HTERT RPE-1 (cell line): ENCODE data around the gene EIF5AL1.
"Not testable (repeated sequence)": the region's sequence is repeated elsewhere in the genome, so short reads cannot be mapped to it uniquely, and the experiment has no call there.

Source experiments
- in situ Hi-C: fragments of 300-500 bp; cut with MboI; formaldehyde crosslinking; loops from 4 replicates; pipeline ENCODE4 v1.14.3; 2020; ENCODE audit warnings: low sequenced_read_pairs

The EIF5AL1 gene

GRCh38 chr10:79555354-79556309 lies 43.3 kb downstream of the EIF5AL1 start:
- in situ Hi-C loops, result no loop called here

GRCh38 chr10:79556961-79557360 lies 44.6 kb downstream of the EIF5AL1 start:
- in situ Hi-C loops, result not testable (repeated sequence)

DNA sequence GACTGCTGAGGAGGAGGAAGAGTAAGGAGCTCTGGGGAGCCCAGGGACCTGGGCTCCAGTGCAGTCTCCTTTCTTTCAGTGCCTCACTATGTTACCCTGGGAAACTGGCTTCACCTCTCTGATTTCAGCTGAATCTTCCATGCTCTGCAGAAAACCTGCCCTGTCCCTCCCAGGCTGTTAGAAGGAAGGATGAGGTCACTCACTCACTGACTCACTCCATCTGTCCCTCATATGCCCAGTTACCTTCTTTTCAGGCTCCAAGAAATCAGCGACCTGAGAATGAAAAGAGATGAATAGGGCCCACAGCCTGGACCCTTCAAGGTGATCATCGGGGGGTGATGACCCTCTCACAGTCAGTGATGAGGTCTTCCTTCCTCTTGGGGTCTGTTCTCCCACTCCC lies 47.4 kb downstream of the EIF5AL1 start:
- in situ Hi-C loops, result no loop called here

DNA sequence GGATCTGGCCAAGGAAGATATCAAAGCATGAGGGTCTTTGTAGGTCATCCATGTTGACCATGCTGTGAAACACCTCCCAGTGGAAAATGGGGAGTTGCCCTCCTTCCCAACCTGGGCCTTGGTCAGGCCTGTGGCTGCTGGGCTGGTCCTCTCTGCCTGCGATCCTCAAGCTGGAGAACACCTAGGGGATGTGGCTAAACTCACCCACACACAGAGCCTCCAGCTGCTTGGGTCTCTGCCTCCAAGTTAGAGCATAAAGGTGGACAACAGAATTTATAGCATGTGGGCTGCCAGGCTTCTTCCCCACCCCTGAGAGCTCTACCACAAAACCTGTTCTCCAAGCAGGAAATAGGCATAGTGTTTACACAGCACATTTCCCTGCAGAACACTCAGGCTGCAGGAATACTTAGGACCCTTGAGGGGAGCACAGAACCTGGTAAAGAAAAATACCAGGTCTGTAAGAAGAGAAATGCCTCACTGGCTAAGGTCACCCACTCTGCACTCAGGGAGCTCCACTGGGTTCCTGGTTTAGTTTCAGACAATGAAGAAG lies 47.9 kb downstream of the EIF5AL1 start, which contains the start of gene SFTPA2:
TSS of gene SFTPA2 (minus strand) at position 248 of the 550 bp plus-strand sequence. CDS start 924 bp downstream, outside the sequence.
- in situ Hi-C loops, result no loop called here

DNA sequence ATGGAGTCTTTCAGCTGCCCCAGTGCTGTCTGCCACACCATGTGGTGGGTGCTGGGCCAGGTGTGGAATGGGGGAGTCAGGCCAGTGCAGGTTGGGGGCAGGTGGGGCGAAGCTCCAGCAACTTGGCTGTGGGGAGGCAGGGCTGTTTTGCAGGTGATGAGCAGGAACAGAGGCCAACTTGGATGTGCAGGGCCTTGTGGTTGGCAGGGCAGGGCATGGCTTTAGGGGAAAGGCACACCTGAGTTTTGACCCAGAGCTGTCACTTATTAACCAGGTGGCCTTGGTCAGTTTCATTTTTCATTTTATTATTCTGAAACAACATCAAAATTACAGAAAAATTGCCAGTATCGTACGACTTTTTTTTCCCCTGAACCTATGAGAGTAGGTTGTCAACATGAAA lies 48.9 kb downstream of the EIF5AL1 start:
- in situ Hi-C loops, result no loop called here

- in situ Hi-C loops, result no loop called here
Measured at GRCh38 chr10:79562135-79562756, 49.9 kb downstream of the EIF5AL1 start.

GRCh38 chr10:79563426-79563825 lies 51.1 kb downstream of the EIF5AL1 start:
- in situ Hi-C loops, result no loop called here
